ENCODE data around the gene KDM3B. TPM values are rescaled to one million over a fixed set of nuclear protein-coding genes. Genes with fewer than 3 reads are reported as not detected.

Gene KDM3B
- total RNA-seq, 2 experiments from 2014 or later = 33.4 to 36.2 TPM

- peaks cover 31% of the 10 kb centered on the region for H3K4me1 Mint-ChIP-seq (ENCODE audit: low read depth)
- DNase-seq = no peak
- H3K27ac Mint-ChIP-seq = no peak overlapping the region
- peaks cover 7% of the 10 kb centered on the region for H3K9me3 Mint-ChIP-seq
- H3K4me3 Mint-ChIP-seq = no peak overlapping the region
- H3K36me3 Mint-ChIP-seq (ENCODE audit: low read depth) = peaks cover 14% of the 10 kb centered on the region
- intact Hi-C loops (cut with micrococcal nuclease) = no loop called here
- CTCF ChIA-PET = interaction anchor here (1.1 to 6.4 kb wide), 8 partner anchors 12 to 180 kb away, joined by 3 to 176 read pairs (median 5); partner anchors contain the start of genes CDC25C and FAM53C
- no peaks in the 10 kb centered on the region for H3K27me3 Mint-ChIP-seq (ENCODE audit: low read depth)
Observed at GRCh38 chr5:138351056-138351455, 1.4 kb upstream of the KDM3B start.

DNA sequence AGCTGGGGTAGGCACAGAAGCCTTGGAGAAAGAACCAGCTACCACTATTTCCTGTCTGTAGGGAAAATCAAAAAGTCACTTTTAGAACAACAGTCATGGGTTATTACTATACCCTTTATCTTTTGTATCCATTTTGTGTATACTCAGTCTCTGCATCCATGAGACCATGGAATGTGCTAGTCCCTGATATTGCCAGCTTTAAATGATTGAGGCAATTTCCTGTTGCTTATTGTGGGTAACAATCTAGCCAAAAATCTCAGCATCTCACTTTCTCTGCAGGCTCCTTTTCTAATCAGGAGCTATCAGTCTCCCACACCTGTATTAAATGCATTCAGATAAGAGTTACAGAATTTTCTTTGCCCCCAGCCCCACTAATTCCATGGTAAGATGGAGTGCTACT, 968 bp upstream of the KDM3B start:
- Mint-ChIP-seq H3K4me1 (ENCODE audit: low read depth) (peaks cover 33% of the 10 kb centered on the region), H3K27ac (peak overlapping the region; percentile 58)

GRCh38 chr5:138352722-138353559, 456 bp downstream of the KDM3B start:
- H3K9me3 Mint-ChIP-seq = peaks cover 7% of the 10 kb centered on the region
- CTCF ChIA-PET = interaction anchor here (0.7 to 6.4 kb wide), 47 partner anchors 8 to 400 kb away, joined by 3 to 176 read pairs (median 4); partner anchors contain the start of genes BRD8, CDC23, CDC25C and EGR1
- DNase-seq = peak; percentile 72
- peaks cover 37% of the 10 kb centered on the region for H3K4me1 Mint-ChIP-seq (ENCODE audit: low read depth)
- H3K27me3 Mint-ChIP-seq (ENCODE audit: low read depth) = no peaks in the 10 kb centered on the region
- peak overlapping the region; percentile 94 for H3K27ac Mint-ChIP-seq
- H3K4me3 Mint-ChIP-seq = peak overlapping the region; percentile 96
- peaks cover 10% of the 10 kb centered on the region for H3K36me3 Mint-ChIP-seq (ENCODE audit: low read depth)
- intact Hi-C loops (cut with micrococcal nuclease) = loop anchor here (1.0 kb wide), 6 partner anchors 15 to 600 kb away; partner anchors contain the start of genes CDC23, CDC25C, EGR1 and ETF1

More for the DNA sequence above, 968 bp upstream of the KDM3B start:
- H3K27me3 Mint-ChIP-seq (ENCODE audit: low read depth) = no peaks in the 10 kb centered on the region
- CTCF ChIA-PET = interaction anchor here (0.5 to 6.4 kb wide), 39 partner anchors 9 to 224 kb away, joined by 3 to 176 read pairs (median 5); partner anchors contain the start of genes BRD8, CDC23, CDC25C and EGR1
- intact Hi-C loops (cut with micrococcal nuclease) = no loop called here
- H3K4me3 Mint-ChIP-seq = peak overlapping the region; percentile 57
- DNase-seq = no peak
- H3K36me3 Mint-ChIP-seq (ENCODE audit: low read depth) = peaks cover 14% of the 10 kb centered on the region
- H3K9me3 Mint-ChIP-seq = peaks cover 7% of the 10 kb centered on the region

DNA sequence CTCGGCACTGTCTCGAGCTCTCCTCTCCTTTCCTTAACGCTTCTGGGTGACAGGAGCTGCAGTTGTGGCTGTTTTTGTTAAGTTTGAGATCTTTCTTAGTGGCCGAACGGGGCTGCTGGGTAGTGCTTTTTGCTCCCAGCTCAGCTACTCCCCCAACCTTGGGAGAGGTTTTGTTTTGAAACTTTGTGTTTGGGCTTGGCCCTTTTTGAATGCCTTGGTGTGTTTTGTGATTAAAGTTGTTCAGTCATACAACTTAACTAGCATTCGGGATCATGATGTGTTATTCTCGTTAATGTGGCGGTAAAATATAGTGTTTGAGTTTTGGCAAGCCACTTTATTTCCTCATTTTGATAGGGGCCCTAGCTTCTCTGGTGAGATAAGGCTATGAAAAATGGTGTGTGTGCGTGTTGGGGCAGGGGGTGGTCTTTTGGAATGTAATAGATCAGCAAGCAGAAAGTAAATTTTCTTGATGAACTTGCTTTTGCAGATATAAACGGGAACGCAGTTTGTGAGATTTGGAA, 1.1 kb downstream of the KDM3B start:
- intact Hi-C loops (cut with micrococcal nuclease) = loop anchor here (1.0 to 2.0 kb wide), 2 partner anchors 55 to 112 kb away; partner anchors contain the start of gene EGR1

GRCh38 chr5:138354387-138354786, 1.9 kb downstream of the KDM3B start:
- CTCF ChIA-PET = interaction anchor here (1.0 to 6.4 kb wide), 10 partner anchors 9 to 180 kb away, joined by 3 to 176 read pairs (median 15); partner anchors contain the start of genes BRD8, CDC23, CDC25C and FAM53C
- no peak for DNase-seq
- Mint-ChIP-seq H3K27ac (peak overlapping the region; percentile 94), H3K36me3 (ENCODE audit: low read depth) (peaks cover 8% of the 10 kb centered on the region), H3K9me3 (peaks cover 7% of the 10 kb centered on the region), H3K27me3 (ENCODE audit: low read depth) (no peaks in the 10 kb centered on the region), H3K4me1 (ENCODE audit: low read depth) (peaks cover 37% of the 10 kb centered on the region), H3K4me3 (peak overlapping the region; percentile 96)
- intact Hi-C loops (cut with micrococcal nuclease) = loop anchor here (2.0 kb wide), 1 partner anchor 54 kb away; no protein-coding TSS in a partner anchor

More for the DNA sequence above, 1.1 kb downstream of the KDM3B start:
- Mint-ChIP-seq H3K4me3 (peak overlapping the region; percentile 96), H3K4me1 (ENCODE audit: low read depth) (peaks cover 37% of the 10 kb centered on the region), H3K9me3 (peaks cover 7% of the 10 kb centered on the region), H3K27ac (peak overlapping the region; percentile 94), H3K36me3 (ENCODE audit: low read depth) (peaks cover 8% of the 10 kb centered on the region), H3K27me3 (ENCODE audit: low read depth) (no peaks in the 10 kb centered on the region)
- DNase-seq = peak; percentile 64
- CTCF ChIA-PET = interaction anchor here (0.6 to 6.4 kb wide), 25 partner anchors 11 to 399 kb away, joined by 3 to 176 read pairs (median 5); partner anchors contain the start of genes BRD8, CDC23, CDC25C and FAM53C

DNA sequence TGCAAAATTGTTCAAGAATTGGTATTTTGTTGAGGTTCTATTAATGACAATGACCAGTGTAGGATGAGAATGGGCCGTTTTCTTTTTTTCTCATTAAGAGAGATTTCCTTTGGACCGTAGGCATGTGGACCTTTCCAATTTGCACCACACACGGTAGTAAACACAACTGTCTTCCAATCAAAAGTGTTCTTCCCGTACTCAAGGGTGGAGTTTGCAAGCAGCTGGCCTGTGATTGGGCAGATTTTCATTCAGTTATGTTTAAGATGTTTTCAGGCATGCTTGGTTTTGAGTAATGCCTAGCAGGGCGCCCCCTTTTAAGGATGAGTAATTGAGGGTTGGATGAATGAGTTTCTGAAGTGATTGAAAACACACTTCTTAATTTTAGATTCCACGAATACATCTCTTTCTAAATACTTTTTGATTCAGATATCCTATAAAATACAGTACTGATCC, 2.5 kb downstream of the KDM3B start:
- H3K36me3 Mint-ChIP-seq (ENCODE audit: low read depth) = peaks cover 8% of the 10 kb centered on the region
- peaks cover 7% of the 10 kb centered on the region for H3K9me3 Mint-ChIP-seq
- peaks cover 41% of the 10 kb centered on the region for H3K4me1 Mint-ChIP-seq (ENCODE audit: low read depth)
- CTCF ChIA-PET = interaction anchor here (0.5 to 6.4 kb wide), 11 partner anchors 9 to 221 kb away, joined by 3 to 176 read pairs (median 12); partner anchors contain the start of genes BRD8, CDC23, CDC25C and FAM53C
- peak overlapping the region; percentile 96 for H3K4me3 Mint-ChIP-seq
- peak; percentile 83 for DNase-seq
- intact Hi-C loops (cut with micrococcal nuclease) = loop anchor here (1.0 to 2.0 kb wide), 2 partner anchors 54 to 177 kb away; partner anchors contain the start of gene BRD8
- no peaks in the 10 kb centered on the region for H3K27me3 Mint-ChIP-seq (ENCODE audit: low read depth)
- H3K27ac Mint-ChIP-seq = peak overlapping the region; percentile 94

GRCh38 chr5:138359621-138360020, 7.1 kb downstream of the KDM3B start:
- no peak overlapping the region for H3K27ac Mint-ChIP-seq
- H3K9me3 Mint-ChIP-seq = no peaks in the 10 kb centered on the region
- no peak for DNase-seq
- H3K36me3 Mint-ChIP-seq (ENCODE audit: low read depth) = peaks cover 6% of the 10 kb centered on the region
- H3K4me3 Mint-ChIP-seq = no peak overlapping the region
- intact Hi-C loops (cut with micrococcal nuclease) = no loop called here
- CTCF ChIA-PET = no interaction called here
- no peaks in the 10 kb centered on the region for H3K27me3 Mint-ChIP-seq (ENCODE audit: low read depth)
- peaks cover 45% of the 10 kb centered on the region for H3K4me1 Mint-ChIP-seq (ENCODE audit: low read depth)

DNA sequence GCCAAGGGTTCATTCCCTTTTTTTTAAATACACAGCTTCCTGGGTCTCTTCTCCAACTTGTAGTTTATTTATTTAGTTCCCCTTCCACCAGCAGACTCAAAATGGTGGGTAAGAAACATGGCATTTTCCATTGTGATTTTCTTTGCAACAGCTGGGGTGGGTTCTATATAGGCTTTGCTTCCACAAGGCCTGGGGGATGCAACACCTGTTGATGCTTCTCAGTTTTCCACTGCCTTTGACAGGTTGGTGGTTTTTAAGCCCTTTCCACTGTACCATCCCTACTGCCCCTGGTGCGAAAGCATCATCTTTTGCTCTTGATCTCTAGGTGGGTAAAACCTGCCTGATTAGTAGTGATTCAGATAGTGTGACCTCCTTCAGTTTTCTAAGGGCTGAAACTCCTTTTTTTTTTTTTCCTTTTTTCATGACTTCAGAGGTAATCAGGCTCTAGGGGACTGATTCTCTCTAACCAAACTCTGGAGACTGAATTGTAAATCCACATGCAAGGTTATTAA, 8.5 kb downstream of the KDM3B start:
- CTCF ChIA-PET = interaction anchor here (0.7 to 0.9 kb wide), 2 partner anchors 9 to 10 kb away, joined by 3 to 4 read pairs; partner anchors contain the start of gene KDM3B
- Mint-ChIP-seq H3K27ac (peak overlapping the region; percentile 54), H3K36me3 (ENCODE audit: low read depth) (peaks cover 6% of the 10 kb centered on the region), H3K4me1 (ENCODE audit: low read depth) (peaks cover 34% of the 10 kb centered on the region), H3K27me3 (ENCODE audit: low read depth) (no peaks in the 10 kb centered on the region), H3K9me3 (no peaks in the 10 kb centered on the region), H3K4me3 (no peak overlapping the region)
- intact Hi-C loops (cut with micrococcal nuclease) = no loop called here
- no peak for DNase-seq

GRCh38 chr5:138364576-138364975, 12.1 kb downstream of the KDM3B start:
- no peaks in the 10 kb centered on the region for H3K27me3 Mint-ChIP-seq (ENCODE audit: low read depth)
- DNase-seq = no peak
- no peak overlapping the region for H3K27ac Mint-ChIP-seq
- H3K4me3 Mint-ChIP-seq = no peak overlapping the region
- peaks cover 2% of the 10 kb centered on the region for H3K36me3 Mint-ChIP-seq (ENCODE audit: low read depth)
- intact Hi-C loops (cut with micrococcal nuclease) = no loop called here
- CTCF ChIA-PET = interaction anchor here (2.4 kb wide), 1 partner anchor 11 kb away, joined by 12 read pairs; the partner anchor contains the start of gene KDM3B
- peaks cover 53% of the 10 kb centered on the region for H3K4me1 Mint-ChIP-seq (ENCODE audit: low read depth)
- no peaks in the 10 kb centered on the region for H3K9me3 Mint-ChIP-seq

GRCh38 chr5:138366632-138367382, 14.3 kb downstream of the KDM3B start:
- Mint-ChIP-seq H3K9me3 (no peaks in the 10 kb centered on the region), H3K27ac (no peak overlapping the region), H3K4me3 (no peak overlapping the region), H3K27me3 (ENCODE audit: low read depth) (no peaks in the 10 kb centered on the region), H3K36me3 (ENCODE audit: low read depth) (peaks cover 2% of the 10 kb centered on the region), H3K4me1 (ENCODE audit: low read depth) (peaks cover 44% of the 10 kb centered on the region)
- CTCF ChIA-PET = interaction anchor here (7.6 kb wide), 1 partner anchor 14 kb away, joined by 63 read pairs; the partner anchor contains the start of gene KDM3B
- DNase-seq = no peak
- intact Hi-C loops (cut with micrococcal nuclease) = no loop called here

DNA sequence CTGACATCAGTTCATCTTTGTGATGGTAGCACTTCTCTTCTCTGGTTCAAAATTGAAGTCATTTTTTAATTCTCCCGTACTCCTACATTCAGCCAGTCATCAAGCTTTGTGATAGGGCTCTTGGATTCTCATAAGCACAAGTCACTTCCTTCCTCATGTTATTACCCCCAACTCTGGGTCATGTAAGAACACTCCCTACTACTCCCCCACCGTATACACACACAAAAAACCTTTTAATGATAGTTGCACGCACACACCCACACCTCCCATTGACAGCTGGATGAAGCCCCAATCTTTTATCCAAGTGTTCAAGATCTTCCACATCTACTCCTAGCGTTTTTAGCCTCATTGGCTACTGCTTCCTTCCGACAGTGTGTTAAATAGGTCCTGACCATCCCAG, 16.8 kb downstream of the KDM3B start:
- intact Hi-C loops (cut with micrococcal nuclease) = no loop called here
- peaks cover 47% of the 10 kb centered on the region for H3K4me1 Mint-ChIP-seq (ENCODE audit: low read depth)
- peaks cover 6% of the 10 kb centered on the region for H3K36me3 Mint-ChIP-seq (ENCODE audit: low read depth)
- H3K27me3 Mint-ChIP-seq (ENCODE audit: low read depth) = no peaks in the 10 kb centered on the region
- H3K4me3 Mint-ChIP-seq = no peak overlapping the region
- H3K9me3 Mint-ChIP-seq = no peaks in the 10 kb centered on the region
- H3K27ac Mint-ChIP-seq = no peak overlapping the region
- no peak for DNase-seq
- CTCF ChIA-PET = interaction anchor here (1.0 to 7.6 kb wide), 3 partner anchors 13 to 25 kb away, joined by 3 to 63 read pairs (median 3); partner anchors contain the start of gene KDM3B
